HTERT RPE-1 (cell line): Measurements from ENCODE around the gene MTFMT.
"Not testable (repeated sequence)": the region's sequence is repeated elsewhere in the genome, so short reads cannot be mapped to it uniquely, and the experiment has no call there.

Source experiments
- in situ Hi-C: fragments of 300-500 bp; cut with MboI; formaldehyde crosslinking; loops from 4 replicates; pipeline ENCODE4 v1.14.3; 2020; ENCODE audit warnings: low sequenced_read_pairs

MTFMT gene

DNA sequence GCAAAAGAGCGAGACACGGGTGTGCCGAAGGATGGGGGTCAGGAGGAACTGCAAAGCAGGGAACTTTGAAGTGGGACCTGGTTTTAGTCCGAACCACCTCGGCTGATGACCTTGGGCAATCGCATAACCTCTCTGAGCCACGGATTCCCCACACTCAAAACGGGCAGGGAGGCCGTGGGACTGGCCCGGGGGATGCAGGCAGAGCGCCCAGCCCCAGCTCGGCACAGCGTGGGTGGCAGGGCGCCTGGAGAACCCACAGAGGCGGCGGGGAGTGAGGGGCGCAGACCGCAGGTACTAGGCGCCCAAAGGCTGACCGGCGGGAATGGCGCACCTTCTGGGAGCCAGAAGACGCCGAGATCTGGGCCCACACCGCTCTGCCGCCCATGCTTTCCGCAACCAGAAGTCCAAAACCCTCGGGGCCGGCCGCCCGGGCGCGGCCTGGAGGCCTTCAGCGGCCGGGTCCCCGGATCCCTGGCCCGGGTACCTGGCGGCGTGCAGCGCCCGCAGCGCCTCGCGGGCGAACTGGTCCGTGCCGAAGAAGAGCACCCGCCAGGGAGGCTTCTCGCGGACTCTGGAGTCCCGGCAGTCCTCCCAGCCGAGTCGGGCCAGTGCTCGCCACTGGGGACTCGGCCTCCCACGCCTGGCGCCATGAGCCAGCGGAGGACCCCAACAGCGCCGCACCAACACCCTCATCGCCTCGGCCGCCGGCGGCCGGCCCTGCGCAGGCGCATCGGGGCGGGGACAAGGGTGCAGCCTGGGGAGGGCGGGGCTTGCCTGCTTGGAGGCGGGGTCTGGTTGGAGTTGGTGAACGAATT is at the start of gene MTFMT:
Gene MTFMT (minus strand): TSS at position 719 of the 815 bp plus-strand sequence. CDS start 26 bp downstream, at position 693.
- in situ Hi-C loops: no loop called here

DNA sequence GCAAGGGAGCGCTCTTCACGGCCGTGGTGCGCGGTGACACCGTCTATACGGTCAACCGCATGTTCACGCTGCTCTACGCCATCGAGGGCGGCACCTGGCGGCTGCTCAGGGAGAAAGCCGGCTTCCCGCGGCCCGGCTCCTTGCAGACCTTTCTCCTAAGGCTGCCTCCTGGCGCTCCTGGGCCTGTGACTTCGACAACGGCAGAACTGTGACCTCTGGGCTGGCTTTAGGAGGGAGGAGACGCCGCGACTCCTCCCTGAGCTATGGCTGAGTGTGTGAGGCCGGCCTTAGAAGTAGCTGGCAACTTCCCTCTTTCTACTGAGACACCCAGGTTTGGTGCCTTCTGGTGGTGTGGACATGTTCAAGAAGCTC is 48.5 kb upstream of the MTFMT start:
- in situ Hi-C loops: no loop called here

DNA sequence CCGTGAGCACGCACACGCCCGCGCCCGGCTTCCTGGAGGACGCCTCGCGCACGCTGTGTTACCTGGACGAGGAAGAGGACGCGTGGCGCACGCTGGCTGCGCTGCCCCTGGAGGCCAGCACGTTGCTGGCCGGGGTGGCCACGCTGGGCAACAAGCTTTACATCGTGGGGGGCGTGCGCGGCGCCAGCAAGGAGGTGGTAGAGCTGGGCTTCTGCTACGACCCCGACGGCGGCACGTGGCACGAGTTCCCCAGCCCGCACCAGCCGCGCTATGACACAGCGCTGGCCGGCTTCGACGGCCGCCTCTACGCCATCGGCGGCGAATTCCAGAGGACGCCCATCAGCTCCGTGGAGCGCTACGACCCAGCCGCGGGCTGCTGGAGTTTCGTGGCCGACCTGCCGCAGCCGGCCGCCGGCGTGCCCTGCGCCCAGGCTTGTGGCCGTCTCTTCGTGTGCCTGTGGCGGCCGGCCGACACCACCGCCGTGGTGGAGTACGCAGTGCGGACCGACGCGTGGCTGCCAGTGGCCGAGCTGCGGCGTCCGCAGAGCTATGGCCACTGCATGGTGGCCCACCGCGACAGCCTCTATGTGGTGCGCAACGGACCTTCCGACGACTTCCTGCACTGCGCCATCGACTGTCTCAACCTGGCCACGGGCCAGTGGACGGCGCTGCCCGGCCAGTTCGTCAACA is 48.0 kb upstream of the MTFMT start:
- in situ Hi-C loops: no loop called here

DNA sequence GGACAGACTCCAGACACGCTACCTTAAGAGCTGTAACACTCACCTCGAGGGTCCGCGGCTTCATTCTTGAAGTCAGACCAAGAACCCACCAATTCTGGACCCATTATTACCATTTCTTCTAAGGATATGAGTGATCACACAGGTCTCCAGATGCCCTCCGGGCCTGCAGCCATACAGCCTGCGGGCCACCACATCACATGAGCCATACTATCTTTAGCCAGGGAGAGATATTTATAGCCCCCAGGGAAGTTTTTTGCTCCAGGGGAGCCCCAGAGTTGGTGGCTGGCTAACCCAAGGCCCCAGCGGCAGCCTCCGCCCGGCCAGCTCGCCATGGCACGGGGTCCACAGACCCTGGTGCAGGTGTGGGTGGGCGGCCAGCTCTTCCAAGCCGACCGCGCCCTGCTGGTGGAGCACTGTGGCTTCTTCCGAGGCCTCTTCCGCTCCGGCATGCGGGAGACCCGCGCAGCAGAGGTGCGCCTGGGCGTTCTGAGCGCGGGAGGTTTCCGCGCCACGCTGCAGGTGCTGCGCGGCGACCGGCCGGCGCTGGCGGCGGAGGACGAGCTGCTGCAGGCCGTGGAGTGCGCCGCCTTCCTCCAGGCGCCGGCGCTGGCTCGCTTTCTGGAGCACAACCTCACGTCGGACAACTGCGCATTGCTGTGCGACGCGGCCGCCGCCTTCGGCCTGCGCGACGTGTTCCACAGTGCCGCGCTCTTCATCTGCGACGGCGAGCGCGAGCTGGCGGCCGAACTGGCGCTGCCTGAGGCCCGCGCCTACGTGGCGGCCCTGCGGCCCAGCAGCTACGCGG is 47.2 kb upstream of the MTFMT start, which contains the start of gene KBTBD13:
Gene KBTBD13 (plus strand): TSS at position 261 of the 805 bp plus-strand sequence. CDS start 70 bp downstream, at position 331.
- in situ Hi-C loops: no loop called here

DNA sequence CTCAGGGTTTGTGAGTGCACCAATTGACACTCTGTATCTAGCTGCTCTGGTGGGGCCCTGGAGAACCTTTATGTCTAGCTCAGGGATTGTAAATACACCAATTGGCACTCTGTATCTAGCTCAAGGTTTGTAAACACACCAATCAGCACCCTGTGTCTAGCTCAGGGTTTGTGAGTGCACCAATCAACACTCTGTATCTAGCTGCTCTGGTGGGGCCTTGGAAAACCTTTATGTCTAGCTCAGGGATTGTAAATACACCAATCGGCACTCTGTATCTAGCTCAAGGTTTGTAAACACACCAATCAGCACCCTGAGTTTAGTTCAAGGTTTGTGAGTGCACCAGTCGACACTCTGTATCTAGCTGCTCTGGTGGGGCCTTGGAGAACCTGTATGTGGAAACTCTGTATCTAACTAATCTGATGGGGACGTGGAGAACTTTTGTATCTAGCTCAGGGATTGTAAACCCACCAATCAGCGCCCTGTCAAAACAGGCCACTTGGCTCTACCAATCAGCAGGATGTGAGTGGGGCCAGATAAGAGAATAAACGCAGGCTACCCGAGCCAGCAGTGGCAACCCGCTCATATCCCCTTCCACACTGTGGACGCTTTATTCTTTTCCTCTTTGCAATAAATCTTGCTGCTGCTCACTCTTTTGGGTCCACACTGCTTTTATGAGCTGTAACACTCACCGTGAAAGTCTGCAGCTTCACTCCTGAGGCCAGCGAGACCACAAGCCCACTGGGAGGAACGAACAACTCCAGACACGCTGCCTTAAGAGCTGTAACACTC is 46.4 kb upstream of the MTFMT start:
- in situ Hi-C loops: not testable (repeated sequence)

DNA sequence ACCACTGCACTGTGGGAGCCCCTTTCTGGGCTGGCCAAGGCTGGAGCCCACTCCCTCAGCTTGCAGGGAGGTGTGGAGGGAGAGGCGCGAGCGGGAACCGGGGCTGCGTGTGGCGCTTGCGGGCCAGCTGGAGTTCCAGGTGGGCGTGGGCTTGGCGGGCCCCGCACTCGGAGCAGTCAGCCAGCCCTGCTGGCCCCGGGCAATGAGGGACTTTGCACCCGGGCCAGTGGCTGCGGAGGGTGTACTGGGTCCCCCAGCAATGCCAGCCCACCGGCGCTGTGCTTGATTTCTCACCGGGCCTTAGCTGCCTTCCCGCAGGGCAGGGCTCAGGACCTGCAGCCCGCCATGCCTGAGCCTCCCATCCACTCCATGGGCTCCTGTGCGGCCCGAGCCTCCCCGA is 45.5 kb upstream of the MTFMT start:
- in situ Hi-C loops: not testable (repeated sequence)

DNA sequence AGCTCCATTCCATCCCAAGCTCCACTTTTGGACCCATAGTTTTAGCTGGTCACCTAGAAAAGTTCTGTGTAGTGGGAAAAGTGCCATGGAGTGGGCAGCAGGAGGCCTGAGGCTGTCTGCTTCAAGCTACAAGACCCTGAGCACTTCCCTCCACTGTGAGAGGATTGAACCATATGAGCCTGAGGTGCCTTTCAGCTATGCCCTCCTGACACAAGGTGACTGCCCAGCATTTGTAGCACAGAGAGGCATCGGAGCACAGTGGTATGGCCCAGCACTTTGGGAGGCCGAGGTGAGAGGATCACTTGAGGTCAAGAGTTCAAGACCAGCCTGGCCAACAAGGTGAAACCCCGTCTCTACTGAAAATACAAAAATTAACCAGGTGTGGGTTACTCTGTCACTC is 43.2 kb upstream of the MTFMT start:
- in situ Hi-C loops: no loop called here

DNA sequence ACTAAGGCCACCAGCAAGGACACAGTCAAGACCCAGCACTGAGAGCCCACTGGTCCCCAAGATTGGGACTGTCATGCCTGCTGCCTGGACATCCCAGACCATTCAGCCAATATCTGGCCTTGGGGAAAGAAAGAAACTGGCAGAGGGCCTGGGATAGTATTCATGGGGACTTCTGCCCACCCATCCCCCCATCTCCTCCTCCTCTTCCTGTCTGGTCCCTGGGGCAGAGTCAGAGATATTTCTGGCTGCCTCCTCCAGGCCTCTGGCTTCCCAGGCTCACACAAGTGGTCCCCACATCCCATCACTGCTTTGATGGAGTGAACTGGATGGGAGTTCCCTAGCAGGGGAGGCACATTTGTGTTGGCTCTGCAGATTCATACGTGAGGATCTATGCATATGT is 42.6 kb upstream of the MTFMT start:
- in situ Hi-C loops: no loop called here

DNA sequence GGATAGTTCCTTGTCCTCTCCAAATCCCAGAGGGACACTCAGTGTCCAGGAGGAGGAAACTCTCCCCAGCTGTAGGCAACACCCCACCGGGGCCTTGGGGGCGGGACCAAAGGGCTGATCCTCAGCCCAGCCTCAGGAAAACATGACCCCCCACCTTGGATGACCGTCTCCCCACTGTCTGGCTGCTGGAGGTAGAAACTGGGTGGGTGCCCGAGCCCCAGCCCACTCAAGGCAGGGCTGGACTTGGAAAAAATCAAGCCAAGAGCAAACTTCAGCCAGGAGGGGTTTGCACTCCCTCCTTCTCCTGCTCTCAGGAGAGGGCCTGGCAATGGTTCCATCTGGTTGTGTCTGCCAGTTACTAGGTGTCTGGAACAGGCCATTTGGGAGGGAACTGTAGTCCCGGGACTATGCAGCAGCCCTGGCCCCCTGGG is 42.0 kb upstream of the MTFMT start:
- in situ Hi-C loops: no loop called here

DNA sequence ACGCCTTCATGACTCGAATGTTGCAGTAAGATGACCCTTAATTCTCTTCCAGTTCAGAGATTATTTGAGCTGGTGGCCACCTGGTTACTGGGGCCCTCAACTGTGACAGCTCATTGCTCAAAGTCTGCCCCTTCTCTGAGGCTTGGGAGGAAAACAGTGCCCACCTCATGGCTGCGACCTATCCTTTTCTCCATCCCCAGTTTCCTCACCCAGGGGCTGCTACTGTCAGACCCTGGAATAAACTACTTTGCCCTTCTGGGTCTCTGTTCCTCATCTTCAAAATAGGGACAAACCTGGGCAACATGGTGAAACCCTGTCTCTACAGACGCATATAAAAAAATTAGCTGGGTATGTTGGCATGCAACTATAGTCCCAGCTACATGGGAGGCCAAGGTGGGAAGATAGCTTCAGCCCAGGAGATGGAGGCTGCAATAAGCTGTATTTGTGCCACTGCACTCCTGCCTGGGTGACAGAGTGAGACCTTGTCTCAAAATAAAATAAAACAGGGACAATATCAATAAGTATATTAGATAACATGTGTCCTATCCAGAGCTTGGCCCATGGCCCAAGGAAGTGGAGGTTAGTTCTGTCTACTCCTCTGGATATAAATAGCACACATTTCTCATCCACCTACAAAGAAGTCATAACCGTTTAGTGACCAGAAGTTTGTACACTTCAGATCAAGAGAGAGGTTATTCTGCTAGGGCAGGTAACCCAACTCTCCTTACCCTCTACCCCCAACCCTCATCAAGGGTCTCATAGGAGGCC is 40.5 kb upstream of the MTFMT start:
- in situ Hi-C loops: no loop called here

DNA sequence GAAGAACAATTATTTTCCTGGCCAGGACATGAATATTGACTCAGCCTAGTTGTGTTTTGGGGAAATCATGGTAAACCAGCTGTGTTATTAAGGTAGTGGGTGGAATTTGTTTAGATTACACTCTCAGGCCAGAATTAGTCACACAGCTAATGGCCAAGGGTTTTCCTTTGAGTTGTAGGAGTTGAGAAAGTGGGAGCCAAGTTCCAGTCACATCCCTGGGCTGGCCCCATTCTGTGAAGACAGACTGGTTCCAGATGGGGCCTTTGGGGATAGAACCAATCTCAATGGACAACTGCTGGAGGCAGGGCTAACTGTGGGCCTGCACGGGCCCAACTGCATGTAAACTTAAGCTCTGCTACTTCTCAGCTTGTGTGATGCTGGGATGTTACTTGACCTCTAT is 39.7 kb upstream of the MTFMT start:
- in situ Hi-C loops: no loop called here

DNA sequence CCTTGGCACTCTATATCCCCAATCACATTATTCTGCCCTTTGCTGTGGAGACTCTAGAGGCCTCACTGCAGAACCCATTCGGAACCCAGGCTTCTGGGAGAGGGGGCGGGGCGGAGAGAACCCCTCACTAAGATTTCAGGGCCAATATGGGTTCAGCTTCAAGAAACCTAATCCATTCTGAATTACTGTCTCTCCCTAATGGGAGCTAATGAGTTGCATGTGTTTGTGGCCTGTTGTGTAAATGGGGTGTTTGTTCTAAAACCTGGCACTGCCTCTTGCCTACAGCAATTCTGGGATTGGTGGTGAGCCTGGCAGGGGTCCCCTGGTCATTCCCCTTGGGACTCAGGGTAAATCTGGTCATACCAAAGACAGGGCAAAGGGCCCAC is 39.0 kb upstream of the MTFMT start:
- in situ Hi-C loops: no loop called here

DNA sequence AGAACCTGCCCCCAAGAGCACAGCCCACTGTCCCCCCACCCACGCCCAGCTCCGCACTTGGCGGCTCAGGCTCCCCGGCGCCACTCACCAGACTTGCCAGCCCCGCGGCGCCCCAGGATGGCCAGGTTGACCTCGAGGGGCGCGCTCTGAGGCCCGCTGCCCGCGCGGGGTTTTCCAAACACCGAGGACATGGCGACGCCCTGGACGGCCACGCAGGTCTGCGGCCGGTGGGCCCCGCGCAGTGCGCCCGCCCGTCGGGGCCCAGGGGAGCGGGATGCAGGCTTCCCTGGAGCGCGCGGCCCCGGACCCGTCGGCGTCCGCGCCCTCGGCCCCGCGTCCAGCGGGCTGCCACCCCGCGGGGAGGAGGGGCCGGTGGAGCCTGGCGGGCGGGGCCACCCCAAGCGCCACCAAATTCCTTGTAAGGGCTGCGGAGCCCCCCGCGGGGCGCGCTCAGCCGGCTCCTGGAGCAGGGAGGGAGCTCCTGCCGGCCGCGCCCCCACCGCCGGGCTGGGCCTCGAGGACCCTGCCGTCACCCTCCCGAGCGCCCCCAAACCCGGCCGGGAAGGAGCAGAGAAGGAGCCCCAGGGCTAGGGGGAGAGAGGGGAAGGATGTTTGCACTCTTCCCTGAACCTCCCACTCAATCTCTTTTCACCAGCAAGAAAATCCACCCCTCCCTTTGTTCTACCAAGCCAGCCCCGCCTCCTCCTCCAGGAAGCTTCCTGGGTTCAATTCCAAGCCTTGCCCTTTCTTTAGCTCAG is 38.4 kb upstream of the MTFMT start, which contains the start of gene RASL12:
Gene RASL12 (minus strand): TSS at position 347 of the 758 bp plus-strand sequence. CDS start 156 bp downstream, at position 191.
- in situ Hi-C loops: no loop called here

DNA sequence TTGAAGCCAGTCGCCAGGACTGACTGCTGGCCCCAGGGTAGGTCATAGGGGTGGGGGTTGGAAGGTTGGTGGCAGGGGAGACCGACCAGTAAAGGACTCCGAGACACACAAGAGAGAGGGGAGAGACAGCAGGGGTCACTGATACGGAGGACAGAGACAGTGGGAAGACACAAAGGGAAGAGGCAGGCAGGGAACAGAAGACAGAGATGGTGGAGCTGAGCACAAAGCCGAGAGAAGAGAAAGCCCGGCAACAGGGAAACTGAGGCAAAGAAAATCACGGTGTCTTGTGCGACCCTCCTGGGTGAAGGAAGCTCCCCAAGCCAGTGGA is 37.8 kb upstream of the MTFMT start:
- in situ Hi-C loops: no loop called here

DNA sequence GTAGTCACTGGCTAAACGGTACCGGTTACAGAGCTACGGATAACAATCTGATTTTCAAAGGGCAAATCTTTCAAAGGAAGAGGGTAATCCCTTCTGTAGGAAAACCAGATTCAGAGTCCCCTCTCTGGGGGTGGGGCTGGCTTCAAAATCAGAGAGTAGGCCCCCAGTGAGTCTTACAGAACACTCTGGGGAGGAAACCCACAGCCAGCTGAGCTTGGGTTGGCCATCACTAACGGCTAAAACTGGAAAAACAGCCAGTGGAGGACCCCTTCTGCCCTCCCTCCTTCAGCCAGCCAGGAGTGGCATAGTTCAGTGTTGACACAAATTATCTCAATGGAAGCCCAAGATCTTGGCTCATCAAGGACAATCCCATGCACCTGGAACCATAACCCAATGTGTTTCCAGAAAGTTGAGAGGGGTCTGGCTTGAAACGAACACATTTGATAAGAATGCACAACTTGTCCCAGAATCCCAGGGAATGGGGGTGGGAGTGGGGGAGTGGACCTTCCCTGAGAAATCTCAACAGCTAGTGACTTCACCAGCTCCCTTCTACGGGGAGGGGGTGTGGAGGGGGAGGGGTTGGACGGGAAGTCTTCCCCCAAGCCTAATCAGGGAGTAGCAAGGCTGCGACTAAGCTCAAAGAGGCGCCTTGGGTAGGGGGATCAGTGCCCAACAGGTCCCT is 37.3 kb upstream of the MTFMT start:
- in situ Hi-C loops: no loop called here

DNA sequence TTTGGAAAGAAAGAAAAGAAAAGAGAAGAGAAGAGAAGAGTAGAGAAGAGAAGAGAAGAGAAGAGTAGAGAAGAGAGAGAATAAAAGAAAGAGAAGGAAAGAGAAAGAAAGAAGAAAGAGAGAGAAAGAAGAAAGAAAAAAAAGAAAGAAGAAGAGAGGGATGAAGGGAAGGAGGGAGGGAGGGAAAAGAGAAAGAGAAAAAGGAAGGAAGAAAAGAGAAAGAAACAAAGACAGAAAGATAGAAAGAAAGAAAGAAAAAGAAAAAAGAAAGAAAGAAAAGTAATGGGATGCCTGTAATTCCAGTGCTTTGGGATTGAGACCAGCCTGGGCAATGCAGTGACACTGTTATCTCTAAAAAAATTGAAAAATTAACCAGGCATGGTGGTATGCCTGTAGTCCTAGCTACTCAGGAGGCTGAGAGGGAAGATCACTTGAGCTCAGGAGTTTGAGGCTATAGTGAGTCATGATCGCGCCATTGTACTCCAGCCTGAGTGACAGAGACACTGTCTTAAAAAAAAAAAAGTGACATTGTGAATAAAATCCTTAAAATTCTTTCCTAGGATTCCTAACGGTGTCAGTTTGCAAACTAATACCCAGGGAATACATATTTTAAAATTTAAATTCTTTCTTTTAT is 36.7 kb upstream of the MTFMT start:
- in situ Hi-C loops: no loop called here

DNA sequence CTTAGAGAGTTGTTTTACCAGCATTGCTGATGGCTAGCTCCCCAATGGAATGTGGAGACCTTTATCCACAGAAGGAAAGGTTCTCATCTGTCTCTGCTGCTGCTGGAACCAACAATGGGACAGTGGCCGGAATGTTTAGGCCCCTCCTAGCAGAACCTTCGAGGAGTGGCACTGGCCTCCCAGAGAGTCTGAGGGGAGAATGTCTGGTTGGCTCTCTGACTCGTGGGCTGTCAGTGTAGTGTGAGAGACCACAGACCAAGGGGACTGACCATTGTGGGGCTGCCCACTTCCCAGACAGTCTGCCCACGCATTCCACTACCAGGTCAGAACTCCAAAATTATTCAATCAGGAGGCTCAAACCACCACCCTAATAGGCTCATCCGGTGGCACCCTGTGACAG is 33.3 kb upstream of the MTFMT start:
- in situ Hi-C loops: no loop called here

DNA sequence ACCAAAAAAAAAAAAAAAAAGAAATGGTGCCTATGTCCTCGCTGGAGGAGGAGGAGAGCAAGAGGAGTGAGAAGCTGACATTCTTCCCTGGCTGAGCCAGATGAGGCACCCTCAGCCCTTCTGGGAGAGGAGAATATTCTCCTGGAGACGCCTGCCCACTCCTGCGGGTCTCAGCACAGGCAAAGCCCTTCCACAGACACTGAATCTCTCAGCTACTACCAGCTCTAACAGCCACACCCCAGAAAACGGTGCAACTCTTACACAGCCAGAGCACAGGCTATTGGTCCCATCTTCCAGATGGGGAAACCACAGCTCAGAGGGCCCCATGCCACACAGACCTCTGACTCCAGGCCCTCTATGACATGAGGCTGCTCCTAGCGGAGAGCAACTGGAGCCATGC is 32.6 kb upstream of the MTFMT start:
- in situ Hi-C loops: no loop called here
